Cardiac septum (tissue), 1 donor: ENCODE measurements around the gene RPLP1. TPM values are rescaled to one million over a fixed set of nuclear protein-coding genes. Genes with fewer than 3 reads are reported as not detected.

ENCODE experiments used
- DNase-seq: peaks from one replicate; pipeline ENCODE4 v3.0.0-alpha.2; 2020; ENCODE audit warnings: low spot score
- intact Hi-C: fragments of 100-400 bp; cut with DNase I; formaldehyde crosslinking; loops from one replicate; pipeline ENCODE4 v1.14.0; 2022
- long read RNA-seq: library from polyadenylated mRNA; unstranded; transcript quantifications from one replicate; pipeline ENCODE4 v2.0.0, GENCODE V29; 2021
- total RNA-seq: library from RNA; stranded (reverse); fragmentation: NEBNext Ultra II Directional; extraction: Animal tissue kit (Norgen Biotek cat#: 25700); gene quantifications from one replicate; pipeline ENCODE4 v1.2.1, GENCODE V29; 2021
- donor health status: DM: no; HTN: no; CAD: no.

The RPLP1 gene
- 1,178 TPM for total RNA-seq
- long read RNA-seq, transcript RPLP1-201 (4 exons, 1,197 nt), result major isoform, 599 of 610 reads
- long read RNA-seq, partial matches to known transcripts, result 4 of 610 reads
- long read RNA-seq, other reads (novel, unspliced or antisense), result 0 of 610 reads

DNA sequence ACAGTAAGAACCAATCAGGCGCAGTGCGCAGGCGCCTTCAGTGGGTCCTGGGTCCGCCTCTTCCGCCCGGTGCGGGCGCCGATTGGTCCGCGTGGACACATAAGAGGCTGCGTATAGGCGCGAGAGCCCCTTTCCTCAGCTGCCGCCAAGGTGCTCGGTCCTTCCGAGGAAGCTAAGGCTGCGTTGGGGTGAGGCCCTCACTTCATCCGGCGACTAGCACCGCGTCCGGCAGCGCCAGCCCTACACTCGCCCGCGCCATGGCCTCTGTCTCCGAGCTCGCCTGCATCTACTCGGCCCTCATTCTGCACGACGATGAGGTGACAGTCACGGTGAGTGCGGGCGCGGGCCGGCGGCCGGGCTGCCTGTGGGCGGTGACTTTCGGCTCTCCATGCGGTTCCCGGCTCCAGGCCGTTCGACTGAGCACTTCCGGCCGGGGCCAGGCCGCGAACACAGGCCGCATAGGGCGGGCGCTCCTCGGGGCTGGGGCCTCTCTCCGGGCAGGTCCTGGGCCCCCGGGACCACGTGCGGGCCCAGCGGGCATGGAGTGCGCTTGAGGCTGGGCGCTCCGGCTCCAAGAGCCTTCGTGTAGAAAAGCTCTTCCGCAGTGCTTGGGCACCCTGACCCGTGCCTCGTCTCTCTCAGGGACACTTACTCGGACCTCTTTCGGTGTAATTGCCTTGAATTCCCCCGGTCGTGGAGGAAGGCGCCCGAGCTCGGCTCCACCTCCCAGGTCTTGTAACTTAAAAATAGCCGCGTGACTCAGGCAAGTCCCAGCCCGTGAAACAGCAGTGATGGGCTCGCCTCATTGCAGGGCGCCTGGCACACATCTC is at the start of gene RPLP1:
TSS of gene RPLP1 (plus strand) at position 127 of the 830 bp plus-strand sequence. CDS start at position 258, 131 bp downstream.
- intact Hi-C loops, result no loop called here
- DNase-seq, result peak; percentile 98

DNA sequence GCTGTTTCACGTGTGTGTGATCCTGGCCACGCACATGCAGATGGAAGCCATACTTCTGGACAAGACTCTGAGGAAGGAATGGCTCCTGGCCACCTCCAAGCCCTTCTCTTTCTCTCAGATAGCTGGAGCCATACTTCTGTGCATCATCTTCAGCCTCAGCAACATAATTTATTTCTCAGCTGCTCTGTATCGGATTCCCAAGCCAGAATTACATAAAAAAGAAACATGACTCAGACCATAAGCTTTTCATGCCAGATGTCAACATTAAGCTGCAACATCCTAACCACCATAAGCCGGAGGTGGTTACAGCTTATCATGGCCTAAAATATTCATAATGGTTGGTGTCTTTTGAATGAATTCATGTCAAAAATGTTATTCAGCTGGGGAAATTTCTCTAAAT is 49.0 kb upstream of the RPLP1 start:
- no peak for DNase-seq
- intact Hi-C loops, result no loop called here

DNA sequence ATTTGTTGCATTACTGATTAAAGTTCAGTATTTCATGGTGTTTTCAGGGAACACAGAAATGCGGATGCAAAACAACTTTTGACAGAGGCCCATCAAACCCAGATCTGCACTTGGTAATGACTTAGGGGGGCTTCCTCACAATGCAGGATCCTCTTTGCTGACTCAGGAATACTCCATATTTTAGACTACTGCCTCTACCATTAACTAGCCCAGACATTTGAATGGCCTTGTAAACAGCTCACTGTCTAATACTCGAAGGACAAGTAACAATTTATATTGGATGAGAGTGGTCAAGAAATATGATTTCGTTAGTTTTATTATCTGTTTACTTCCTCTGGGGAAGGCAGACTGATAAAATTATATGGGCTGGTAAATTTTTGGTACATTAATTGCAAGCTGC is 47.5 kb upstream of the RPLP1 start:
- intact Hi-C loops, result no loop called here
- DNase-seq, result no peak

DNA sequence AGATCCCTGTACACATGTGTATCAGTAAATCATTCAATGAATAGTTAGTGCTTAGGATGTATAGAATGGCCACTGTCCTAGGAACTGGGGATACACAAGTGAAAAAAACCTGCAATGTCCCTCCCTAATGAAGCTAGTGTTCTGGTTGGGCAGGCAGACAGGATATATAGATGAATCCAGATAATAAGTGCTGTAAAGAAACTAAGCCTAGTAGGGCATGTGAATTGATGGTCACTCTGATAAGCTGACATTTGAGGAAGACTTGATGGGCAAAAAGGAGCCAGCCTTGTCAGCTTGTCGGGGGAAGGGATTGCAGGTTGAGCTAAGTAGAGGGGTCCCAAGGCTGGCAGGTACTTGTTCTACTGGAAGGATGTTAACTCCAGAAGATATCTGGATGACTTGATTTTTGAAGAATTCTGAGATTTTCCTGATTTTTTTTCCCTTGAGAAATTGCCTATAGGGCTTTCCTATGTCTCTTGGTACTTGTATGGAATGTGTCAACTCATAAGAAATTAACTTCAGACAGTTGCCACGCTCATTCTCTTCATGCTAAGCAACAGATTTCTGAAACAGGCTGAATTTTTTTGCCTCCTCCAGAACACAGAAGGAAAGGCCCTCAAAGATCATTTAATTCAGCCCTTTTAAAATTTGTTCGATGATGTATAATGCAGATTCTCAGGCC is 44.8 kb upstream of the RPLP1 start:
- intact Hi-C loops, result no loop called here
- DNase-seq, result no peak

DNA sequence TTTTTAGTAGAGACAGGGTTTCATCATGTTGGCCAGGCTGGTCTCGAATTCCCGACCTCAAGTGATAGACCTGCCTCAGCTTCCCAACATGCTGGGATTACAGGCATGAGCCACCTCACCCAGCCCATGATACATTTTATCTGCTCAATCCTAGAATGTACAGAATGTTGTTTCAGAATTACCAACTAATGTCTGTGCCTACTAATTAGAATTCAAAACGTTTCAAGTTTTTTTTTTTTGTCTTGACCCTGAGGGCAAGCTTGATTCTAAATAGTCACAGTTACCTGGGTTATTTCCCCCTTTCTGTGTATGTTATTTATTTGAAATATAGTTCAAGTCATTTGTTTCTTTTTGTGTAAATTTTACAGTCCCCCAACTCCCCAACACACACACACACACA is 43.8 kb upstream of the RPLP1 start:
- intact Hi-C loops, result no loop called here
- no peak for DNase-seq

DNA sequence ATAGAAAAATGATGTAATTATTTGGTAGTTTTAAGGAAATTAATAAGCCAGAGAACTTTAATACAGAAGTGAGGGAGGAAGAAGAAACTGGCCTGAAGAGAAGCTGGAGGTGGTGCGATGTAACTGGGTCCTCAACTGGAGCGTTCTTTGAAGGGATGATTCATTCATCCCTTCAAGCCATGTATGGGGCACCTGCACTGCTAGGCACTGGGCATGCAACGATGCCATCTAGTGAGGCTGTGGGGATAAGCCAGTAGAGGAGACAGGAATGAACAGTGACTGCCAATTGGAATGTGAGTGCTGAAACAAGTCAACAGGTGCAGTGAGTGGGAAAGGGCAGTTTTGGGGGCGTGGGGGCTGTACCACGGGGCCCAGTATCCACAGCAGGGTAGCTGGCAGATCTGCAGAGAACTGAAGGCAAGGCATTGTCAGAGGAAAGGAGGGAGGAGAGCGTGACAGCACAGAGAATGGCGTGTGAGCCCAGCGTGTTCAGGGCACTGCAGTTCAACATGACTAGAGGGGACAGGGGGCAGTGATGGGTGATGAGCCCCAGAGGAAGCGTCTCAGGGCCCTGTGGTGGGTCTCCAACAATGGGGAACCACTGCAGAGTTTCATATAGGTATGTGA is 42.3 kb upstream of the RPLP1 start:
- DNase-seq, result no peak
- intact Hi-C loops, result no loop called here

DNA sequence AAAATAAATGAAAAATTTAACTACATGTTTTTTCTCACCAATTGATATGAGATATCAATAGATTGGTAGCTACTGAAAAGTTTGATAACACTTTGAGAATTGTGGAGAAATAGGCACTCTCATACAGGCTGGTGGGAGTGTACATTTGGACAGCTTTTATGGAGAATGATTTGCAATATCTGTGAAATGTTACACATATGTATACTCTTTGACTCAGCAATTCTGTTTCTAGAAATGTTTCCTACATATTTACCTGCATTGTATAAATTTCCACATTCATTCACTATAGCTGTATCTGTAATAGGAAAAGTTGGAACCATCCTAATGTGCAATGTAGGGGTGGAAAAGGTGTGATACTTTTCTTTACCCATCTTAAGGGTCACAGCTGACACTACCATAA is 40.3 kb upstream of the RPLP1 start:
- intact Hi-C loops, result no loop called here
- no peak for DNase-seq

DNA sequence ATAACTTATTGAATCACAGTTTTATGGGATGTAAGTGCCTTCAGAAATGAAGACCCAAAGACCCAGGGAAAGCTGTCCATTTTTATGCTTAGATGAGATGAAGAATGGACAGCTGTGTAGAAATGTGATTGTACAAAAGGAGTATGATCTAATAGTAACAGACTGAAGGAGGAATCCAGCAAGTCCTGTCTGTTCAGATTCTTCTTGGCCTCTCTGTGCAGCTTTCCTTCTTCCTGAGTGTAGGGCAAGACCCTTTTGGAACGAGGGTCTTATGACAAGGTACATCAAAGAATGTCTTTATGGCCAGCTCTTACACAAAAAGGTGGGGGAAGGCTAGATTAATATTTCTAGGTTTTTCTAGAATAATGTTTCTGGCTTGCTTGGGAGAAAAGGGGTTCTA is 39.9 kb upstream of the RPLP1 start:
- intact Hi-C loops, result no loop called here
- no peak for DNase-seq

DNA sequence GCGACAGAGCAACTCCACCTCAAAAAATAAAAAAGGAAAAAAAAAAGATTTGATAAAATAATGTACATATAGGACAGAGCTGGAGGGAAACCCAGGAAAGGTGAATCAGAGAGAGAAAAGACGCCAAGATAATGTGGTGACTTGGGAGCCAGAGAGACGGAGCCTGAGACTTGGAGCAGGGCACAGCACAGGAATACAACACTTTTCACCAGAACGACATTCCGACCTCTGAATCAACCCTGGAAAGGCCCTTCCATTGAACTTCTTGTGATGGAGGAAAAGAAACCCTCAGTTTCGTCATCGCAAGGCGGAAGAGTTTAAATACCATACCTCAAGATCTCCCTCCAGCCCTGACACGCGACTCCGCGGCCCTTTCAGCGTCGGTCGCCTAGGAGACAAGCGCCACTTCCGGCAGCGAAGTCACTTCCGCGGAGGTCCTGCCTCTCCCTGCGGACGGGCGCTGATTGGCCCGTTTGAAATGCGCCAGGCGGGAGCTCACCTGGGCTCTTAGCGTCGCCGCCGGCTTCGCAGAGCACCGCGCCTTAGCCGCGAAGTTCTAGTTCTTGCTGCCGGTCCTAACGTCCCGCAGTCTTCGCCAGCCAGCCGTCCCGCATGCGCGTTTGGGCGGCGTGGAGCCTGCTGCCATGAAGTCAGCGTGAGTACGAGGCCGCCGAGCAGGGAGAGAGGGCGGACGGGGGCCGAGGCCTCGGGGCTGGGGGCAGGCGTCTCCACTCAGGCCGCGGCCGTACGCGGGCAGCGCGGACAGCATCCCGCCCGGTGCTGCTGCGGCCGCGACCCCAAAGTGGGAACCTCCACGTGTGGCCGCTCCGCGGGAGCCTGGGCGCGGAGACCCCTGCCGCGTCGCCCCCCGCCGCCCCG is 38.6 kb upstream of the RPLP1 start, which contains the start of gene KIF23:
TSS of gene KIF23 (plus strand) at position 528 of the 879 bp plus-strand sequence. CDS start at position 645, 117 bp downstream.
- intact Hi-C loops, result no loop called here
- peak; percentile 96 for DNase-seq

DNA sequence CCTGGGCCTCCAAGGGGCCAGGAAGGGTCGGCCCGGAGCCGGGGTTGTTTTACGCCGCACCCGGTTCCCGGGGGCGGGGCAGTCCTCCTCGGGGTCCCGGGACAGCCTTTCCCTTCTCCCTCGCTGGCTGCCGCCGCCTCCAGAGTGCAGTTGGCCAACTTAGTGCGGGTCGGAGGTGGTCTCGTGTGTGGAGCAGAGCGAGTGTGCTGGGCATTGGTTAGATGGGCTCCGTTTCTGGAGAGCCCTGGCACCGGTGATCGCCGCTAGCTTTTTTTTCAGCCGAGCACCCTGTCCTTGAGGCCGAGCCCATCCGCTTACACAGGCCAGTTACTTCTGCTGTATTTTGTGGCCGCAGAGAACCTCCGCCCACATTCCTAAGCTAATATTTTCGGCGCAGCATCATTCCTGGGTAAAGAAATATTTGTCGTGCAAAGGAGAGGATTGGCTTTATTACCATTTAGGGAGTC is 37.9 kb upstream of the RPLP1 start:
- intact Hi-C loops, result no loop called here
- no peak for DNase-seq

DNA sequence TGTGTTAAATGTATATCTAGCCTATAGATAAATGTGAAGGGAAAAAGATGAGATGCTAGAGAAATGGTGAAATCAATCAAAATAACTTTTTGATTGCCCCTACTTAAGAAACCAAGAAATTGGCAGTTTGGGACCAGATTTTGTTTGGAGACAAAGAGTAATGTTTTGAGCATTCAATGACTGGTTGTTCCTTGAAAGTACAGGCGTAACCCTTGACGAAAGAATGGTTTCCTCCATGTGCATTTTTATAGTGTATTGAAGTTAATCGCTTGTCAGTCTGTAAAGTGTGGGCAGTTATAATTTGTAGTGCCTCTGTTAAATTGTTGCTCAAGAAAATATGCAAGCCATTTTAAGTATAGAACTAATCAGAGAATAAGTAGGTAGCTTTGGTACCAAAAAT is 37.2 kb upstream of the RPLP1 start:
- no peak for DNase-seq
- intact Hi-C loops, result no loop called here

DNA sequence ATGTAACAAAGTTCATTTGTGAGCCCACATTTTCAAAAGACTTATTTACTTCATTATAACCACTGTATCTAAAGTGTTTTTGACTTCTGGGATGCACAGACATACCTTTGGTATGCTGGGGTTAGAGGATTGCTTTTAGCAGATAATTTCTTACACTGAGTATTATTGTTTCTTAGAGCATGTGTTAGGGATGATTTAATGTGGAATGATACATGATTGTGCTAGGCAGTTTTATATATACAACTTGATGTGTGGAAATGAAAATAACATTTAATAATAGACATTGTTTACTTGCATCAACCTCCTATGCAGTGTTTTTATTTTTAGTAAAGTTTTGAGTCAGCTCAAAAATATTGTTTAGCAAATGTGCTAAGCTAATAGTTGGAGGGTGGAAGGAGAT is 35.0 kb upstream of the RPLP1 start:
- intact Hi-C loops, result no loop called here

DNA sequence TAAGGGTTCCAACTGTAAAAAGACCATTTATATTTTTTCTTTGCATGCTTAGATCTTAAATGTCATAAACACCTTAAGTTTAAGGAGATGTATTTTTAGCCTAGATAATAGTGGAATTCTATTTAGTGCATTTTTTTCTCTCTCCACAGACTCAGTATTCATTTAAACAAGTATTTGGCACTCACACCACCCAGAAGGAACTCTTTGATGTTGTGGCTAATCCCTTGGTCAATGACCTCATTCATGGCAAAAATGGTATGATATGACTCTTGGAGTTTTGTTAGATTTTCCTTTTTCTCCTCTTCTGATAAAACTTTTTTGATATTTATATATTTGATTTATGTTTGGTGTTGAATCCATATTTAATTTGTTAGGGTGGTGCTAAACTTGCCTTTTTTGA is 31.1 kb upstream of the RPLP1 start:
- intact Hi-C loops, result no loop called here
- no peak for DNase-seq

More for the DNA sequence above, 35.0 kb upstream of the RPLP1 start:
- DNase-seq, result no peak

DNA sequence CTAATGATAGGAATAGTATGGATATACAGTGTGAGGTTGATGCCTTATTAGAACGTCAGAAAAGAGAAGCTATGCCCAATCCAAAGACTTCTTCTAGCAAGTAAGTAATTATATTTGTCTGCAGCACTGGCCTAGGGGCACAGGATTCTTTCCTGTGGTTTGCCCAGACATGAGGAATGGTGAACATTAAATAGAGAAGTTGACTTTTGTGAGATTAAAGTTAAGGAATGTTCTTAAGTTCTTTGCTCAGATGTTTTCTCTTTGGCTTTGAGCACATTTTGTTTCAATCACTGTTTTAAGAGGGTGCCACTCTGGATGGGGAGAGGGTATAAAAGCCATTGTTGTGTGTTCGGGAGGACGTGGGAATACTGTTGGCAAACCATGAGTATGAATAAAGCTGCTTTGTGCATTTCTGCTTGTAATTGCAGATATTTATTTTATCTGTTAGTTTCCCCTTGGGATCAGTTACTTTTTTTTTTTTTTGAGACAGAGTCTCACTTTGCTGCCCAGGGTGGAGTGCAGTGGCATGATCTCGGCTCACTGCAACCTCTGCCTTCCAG is 30.2 kb upstream of the RPLP1 start:
- no peak for DNase-seq
- intact Hi-C loops, result no loop called here

DNA sequence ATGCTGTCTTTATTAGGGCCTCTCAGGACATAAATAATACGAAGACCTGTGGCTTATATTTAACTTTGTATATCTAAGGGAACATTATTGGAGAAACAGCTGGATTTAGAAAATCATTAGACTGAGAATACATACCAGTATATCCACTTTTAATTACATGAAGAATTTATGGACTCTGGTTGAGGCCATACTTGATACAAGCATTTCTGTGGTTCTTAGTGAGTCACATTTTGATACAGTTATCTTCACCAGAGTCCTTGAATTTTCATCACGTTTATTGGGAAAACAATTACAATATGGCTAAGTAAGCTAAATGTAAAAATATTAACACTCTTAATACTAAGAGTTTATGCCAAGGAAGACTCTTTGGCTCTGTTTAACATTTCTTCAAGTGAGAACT is 28.6 kb upstream of the RPLP1 start:
- DNase-seq, result no peak
- intact Hi-C loops, result no loop called here

DNA sequence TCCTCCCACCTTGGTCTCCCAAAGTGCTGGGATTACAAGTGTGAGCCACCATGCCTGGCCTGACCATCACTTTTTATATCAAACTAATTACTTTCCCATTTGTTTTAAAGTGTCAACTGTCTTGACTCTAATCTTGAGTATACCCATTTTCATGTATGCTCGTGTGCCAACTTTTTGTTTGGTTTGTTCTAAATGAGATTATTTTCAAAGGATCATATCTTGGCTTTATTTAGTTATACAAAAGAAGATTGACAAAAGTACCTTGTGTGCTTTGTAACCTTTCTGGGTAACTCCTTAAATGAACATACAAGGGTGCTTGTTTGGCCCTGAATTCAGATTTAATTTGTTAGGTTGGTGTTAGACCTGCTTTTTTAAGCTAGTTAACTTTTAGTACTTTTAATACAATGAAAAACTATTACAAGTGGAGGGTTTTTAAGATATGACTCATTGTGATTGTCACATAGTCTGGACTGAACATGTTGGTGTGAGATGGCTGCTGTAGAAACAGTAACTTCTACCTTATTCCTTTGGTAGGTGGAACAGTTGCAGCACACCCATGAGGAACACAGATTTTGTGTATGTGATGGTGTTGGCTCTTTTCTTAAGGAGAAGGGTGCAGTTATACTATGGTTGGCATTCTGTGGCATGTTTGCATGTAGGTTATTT is 27.7 kb upstream of the RPLP1 start:
- intact Hi-C loops, result no loop called here

DNA sequence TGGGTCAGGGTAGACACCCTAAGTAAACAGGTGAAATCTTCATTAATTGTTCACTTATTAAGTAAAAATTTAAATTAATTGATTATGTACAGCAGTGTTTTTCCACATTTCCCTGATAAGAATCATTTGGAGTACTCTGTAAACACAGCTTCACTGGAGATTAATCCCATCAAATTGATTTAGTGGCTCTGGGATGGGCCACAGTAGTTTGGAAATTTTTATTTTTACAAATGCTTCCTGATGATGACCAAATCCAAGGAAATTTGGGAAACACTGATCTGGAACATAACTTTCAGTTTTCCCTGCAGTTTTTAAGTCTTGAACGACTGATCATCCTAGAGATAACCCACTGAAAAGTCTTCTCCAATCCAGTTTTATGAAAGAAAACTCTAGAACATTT is 18.8 kb upstream of the RPLP1 start:
- DNase-seq, result no peak
- intact Hi-C loops, result no loop called here

More for the DNA sequence above, 27.7 kb upstream of the RPLP1 start:
- no peak for DNase-seq

DNA sequence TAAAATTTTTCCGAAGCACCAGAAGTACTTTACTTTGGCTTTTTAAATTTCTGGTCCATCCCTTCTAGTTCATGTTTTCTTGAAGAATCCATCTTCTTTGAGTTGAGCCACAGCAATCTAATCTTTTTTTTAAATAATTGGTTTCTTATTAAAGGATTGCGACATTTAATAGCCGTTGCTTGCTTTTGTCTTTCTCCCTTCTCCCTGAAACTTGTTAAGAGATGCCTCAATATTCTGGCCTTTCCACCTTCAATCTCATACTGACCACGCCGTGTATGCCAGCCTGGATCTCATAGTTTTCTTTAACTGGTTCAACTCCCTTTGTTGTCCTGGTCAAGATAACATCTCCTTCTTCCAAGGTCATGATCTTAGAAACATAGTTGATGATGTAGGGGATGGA is 18.4 kb upstream of the RPLP1 start:
- no peak for DNase-seq
- intact Hi-C loops, result no loop called here
